G401 (cell line): ENCODE results near the gene PCSK6. TPM values are rescaled to one million over a fixed set of nuclear protein-coding genes. Genes with fewer than 3 reads are reported as not detected.
"Not testable (repeated sequence)": the region's sequence is repeated elsewhere in the genome, so short reads cannot be mapped to it uniquely, and the experiment has no call there.

Experiments used
- DNase-seq: peaks from one replicate; pipeline ENCODE4 v3.0.0-alpha.2; 2015; ENCODE audit warnings: low spot score
- in situ Hi-C: cut with HindIII; loops from 2 replicates; pipeline ENCODE4 v1.10.0; 2016; ENCODE audit warnings: low sequenced_read_pairs, mixed read lengths
- total RNA-seq: library from RNA; depleted of rRNA; stranded (reverse); fragments of >200 nt; shearing (Covaris generic); gene quantifications from 2 replicates; pipeline ENCODE4 v1.2.3, GENCODE V29; 2014

Gene PCSK6
- total RNA-seq, 1 experiment from 2014 or later: 0.37 TPM

GRCh38 chr15:101356512-101357172 is 132.9 kb downstream of the PCSK6 start:
- in situ Hi-C loops: not testable (repeated sequence)

GRCh38 chr15:101355678-101356464 is 133.6 kb downstream of the PCSK6 start:
- in situ Hi-C loops: no loop called here
- no peak for DNase-seq

More at GRCh38 chr15:101356512-101357172, 132.9 kb downstream of the PCSK6 start:
- not testable (repeated sequence) for DNase-seq

DNA sequence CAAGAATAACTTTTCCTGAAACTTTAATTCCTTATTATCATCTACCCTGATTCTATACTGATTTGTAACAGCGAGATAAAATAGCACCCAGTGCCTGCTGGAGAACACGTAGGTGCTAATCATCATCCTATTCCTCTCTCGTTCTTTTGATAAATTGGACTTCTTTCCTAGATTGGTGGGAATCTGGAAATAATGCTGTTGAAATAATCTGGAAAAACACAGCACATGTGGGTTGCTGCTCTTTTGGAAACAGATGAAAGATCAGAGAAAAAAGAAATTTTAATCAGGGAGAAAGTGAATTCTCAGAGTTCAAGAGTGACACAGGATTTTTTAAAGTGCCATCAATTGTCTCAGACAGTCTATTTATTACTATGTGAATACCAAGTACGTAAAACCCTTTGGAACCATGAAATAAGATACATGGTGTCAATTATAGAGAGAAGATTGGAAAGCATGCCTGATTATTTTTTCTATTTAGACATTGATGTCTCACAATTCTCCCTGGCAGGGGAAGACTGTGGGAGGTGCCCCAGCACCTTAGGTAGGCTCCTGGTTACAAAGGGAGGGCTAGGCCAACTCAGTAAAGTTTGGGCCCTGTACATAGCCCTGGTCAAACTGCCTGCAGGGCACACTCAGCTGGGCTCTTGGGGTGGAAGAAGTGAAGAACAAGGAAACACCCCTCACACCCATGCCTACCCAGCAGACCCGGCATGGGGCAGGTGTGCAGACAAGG is 134.4 kb downstream of the PCSK6 start:
- in situ Hi-C loops: no loop called here
- no peak for DNase-seq

DNA sequence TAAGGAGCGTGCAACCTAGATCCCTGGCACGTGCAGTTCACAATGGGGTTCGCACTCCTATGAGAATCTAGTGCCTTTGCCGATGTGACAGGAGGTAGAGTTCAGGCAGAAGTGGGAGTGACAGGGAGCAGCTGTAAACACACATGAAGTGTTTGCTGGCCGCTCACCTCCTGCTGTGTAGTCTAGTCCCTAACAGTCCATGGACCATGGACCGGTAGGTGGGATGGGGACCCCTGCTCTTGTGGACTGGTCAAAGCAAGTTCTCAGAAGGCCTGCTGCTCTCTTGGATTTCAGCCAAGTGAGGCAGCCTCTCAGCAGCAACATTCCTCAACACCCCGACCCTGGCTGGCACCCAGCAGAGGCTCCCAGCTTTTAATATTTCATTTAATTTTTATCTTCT is 136.3 kb downstream of the PCSK6 start:
- no peak for DNase-seq
- in situ Hi-C loops: no loop called here

DNA sequence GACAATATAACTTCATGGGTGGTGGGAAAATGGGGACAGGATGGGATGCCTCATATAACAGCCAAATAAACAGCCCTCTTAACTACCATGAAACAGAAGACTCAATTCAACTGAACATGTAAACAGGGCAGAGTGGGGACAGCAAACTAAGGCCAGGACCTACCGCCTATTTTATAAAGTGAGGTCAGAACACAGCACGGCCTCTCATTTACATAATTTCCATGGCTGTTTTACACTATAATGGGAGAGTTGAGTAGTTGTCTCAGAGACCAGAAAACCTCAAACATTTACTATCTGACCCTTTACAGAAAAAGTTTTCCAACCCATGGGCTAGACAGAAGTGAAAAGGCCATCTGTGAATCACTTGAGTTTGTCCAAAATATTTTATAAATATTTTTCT is 137.8 kb downstream of the PCSK6 start:
- in situ Hi-C loops: no loop called here
- peak; percentile 12 for DNase-seq

DNA sequence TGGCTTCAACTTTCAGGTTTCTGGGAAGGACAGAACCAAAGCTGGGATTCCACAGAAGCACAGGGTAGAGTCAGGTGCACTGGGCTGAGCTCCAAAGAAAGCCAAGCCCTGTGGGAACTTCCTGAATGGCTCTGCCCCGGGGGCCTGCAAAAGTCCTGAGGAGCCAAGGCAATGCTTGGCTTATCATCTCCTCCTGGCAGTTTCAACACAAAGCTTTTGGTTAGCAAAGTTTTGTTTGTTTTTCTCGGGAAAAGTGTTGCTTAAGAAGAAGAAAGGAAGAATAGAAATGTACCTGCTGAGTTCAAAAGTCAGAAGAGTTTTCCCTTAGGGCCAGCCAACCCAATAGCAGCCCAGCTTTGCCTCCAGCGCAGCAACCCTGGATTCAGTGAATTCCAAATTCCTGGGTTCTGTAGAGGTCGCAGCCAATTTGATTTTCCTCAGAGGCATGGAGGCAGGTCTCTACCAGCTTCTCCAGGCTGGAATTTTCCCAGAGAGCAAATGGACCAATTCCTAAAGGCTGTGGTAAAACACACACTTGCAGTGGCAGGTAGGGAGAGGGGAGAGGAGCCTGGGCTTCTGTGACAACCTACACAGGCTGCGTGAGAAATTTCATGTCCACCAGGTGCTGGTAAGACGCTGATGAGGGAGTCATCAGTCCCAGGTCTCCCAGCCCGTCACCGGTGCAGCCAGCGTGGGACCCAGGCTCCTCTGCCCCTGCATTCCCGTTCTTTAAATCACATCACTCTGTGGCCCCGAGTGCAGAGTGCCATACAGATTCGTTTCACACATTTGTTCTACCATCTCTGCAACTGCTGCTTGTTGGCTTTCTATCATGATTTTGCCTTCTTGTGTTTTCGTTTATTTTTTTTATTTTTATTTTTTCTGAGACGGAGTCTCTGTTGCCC is 140.2 kb downstream of the PCSK6 start:
- in situ Hi-C loops: no loop called here
- no peak for DNase-seq

- in situ Hi-C loops: no loop called here
- no peak for DNase-seq
Observed at GRCh38 chr15:101348643-101349042, 140.9 kb downstream of the PCSK6 start.

DNA sequence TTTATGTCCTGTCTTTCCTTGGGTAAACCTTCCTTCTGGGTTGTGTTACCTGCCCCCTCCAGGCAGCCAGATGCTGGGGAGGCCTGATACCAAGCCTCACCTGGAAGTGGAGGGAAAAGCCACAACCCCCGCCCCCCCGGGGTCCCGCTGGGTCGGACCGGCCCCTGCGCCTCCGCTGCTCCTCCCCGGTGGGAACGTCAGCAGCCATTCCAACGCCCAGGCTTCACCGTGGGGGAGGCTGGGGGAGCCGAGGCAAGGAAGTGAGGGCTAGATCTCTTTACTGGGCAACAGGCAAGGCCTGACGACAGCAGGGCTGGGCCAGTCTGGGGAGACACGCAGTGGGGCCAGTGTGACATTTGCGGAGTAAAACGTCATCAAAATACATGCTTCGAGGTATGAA is 141.5 kb downstream of the PCSK6 start:
- in situ Hi-C loops: no loop called here
- no peak for DNase-seq

DNA sequence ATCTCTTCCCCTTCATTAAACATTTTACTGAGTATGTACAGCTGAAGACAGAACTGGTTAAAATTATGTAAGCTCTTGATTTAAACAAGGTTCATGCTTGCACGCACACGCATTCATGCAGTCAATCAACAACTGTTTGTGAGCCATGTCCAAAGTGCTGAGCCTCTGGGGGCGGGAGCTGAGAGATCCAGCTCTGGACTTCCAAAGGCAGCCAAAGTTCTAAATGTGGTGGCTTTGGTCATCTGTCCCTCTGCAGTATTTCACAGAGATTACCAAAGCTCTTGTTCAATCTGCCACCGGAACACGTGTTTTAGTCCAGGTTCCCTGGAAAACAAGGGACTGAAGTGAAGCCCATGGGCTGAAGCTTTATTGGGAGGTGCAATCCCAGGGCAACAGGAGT is 142.1 kb downstream of the PCSK6 start:
- DNase-seq: no peak
- in situ Hi-C loops: no loop called here

- DNase-seq: no peak
- in situ Hi-C loops: no loop called here
Observed at GRCh38 chr15:101346928-101347327, 142.6 kb downstream of the PCSK6 start.

DNA sequence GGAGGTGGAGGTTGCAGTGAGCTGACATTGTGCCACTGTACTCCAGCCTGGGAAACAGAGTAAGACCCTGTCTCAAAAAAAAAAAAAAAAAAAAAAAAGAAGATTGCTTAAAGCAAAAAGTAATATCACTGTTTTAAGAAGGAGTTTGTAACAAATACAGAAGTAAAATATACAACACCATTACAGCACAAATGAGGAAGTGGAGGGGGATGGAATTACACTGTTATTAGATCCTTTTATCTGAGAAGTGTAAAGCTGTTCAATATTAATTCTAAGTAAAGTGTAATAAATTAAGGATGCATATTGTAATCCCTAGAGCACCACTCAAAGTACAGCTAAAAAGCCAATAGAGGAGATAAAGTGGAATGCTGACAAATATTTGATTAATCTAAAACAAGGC is 147.5 kb downstream of the PCSK6 start:
- no peak for DNase-seq
- in situ Hi-C loops: no loop called here

GRCh38 chr15:101338502-101339057 is 150.9 kb downstream of the PCSK6 start:
- no peak for DNase-seq
- in situ Hi-C loops: no loop called here

DNA sequence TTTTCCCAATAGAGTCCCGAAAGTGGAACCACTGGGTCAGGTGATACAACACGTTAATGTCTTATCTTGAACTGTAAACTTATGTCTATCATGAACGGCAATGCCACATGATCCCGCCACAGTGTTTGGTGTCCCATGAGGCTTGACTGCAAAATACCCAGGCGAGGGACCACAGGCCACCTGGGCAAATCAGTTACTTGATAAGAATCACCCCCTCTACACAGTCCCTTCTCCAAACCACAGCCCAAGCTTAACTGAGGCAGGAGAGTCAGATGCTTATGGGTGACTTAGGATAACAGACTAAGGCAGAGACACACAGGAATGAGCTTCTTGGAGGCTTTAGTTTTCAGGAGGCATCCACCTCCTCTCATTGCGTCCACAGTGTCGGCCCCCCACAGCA is 151.5 kb downstream of the PCSK6 start:
- no peak for DNase-seq
- in situ Hi-C loops: no loop called here

DNA sequence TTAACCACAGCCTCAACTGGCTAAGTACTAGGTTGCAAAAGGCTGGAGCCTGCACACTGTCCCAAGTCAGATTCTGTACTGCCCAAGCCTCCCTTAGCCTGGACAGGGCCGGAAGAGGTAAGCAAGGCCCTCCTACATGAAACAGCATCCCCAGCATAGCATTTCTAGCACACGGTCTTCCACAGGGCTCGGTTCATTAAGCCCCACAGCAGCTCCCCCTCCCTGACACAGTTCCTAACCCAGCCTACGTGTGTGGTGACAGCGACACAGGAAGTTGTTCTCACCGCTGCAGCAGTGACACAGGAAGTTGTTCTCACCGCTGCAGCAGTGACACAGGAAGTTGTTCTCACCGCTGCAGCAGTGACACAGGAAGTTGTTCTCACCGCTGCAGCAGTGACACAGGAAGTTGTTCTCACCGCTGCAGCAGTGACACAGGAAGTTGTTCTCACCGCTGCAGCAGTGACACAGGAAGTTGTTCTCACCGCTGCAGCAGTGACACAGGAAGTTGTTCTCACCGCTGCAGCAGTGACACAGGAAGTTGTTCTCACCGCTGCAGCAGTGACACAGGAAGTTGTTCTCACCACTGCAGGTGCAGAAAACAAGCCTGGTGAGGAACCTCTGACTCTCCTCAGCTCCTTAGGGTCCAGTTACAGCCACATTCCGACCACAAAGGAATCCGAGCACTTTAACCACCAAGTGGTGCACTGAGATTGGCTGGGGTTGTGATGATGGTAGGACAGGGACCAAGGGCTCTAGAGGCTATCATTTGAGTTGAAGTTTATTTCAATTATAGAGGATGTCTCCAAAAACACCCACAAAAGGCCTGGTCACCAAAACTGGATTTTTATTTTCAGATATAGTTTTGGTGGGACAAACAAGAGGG is 155.4 kb downstream of the PCSK6 start:
- DNase-seq, in situ Hi-C loops: not testable (repeated sequence)

DNA sequence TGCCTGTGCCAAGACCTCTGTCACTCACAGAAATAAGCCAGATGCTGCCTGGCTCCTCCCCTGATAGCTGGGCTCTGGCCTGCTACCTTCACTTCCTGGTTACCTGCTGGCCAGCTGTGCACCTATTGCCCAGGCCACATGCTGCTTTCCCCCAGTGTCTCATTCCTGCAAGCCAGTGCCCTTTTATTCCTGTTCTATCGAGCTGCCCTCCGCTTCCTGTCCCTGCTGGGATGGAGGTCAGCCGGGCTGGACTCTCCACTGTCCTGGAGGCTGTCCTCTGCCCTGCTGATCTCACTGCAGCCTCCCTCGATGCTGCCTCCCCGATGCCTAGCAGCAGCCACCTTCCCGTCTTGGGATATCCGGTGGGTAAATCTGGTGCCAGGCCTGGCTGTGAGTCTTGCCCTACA is 157.4 kb downstream of the PCSK6 start:
- in situ Hi-C loops: no loop called here
- DNase-seq: no peak

- in situ Hi-C loops: no loop called here
- DNase-seq: no peak
Observed at GRCh38 chr15:101329867-101330380, 159.6 kb downstream of the PCSK6 start.

DNA sequence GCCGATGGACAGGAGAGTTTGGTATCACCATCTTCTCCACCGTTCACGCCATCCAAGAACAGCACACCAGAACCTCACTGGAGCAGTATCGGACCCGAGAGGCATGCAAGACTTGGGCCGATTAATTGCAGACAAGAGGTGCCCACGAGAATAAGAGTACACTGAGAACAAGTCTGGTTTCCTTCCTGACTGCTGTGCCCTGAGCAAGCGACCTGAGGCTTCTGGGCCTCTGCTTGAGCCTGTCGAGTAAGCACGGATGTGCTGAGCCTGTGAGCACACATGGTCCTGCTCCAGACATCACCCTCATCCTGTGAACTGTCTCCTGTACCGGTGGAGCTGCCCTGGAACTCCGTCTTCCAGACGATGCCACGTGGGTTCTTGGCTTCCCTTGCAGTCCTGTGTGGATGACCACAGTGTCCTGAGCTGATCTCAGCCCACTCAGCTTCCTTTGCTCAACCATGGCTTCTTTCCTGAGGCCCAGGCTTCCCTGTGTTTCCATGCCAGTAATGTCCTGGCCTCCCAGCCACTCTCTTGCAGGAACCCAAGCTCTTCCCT is 160.1 kb downstream of the PCSK6 start:
- in situ Hi-C loops: no loop called here
- no peak for DNase-seq
